ENCODE results near the gene CKAP5.

GRCh38 chr11:46892109-46892508 is 46.0 kb upstream of the CKAP5 start:
- TF ChIP-seq NANOG (IDR thresholded peaks at IDR 0.05; ENCODE audit: borderline replicate concordance), result no peak
- no peak for TF ChIP-seq CTCF (conservative IDR thresholded peaks at IDR 0.05; ENCODE audit: low read depth in 2 of 2)
- no peak for TF ChIP-seq EZH2 (IDR thresholded peaks at IDR 0.05; ENCODE audit: low read depth, unreplicated experiment)
- TF ChIP-seq EZH2phosphoT487 (IDR thresholded peaks at IDR 0.05; ENCODE audit: unreplicated experiment), result no peak
- TF ChIP-seq POLR2AphosphoS5 (IDR thresholded peaks at IDR 0.05; ENCODE audit: low read depth), result no peak

Data from GM23338 (cell line).